HepG2 (cell line): ENCODE data around the gene CCDC183. TPM values are rescaled to one million over a fixed set of nuclear protein-coding genes. Genes with fewer than 3 reads are reported as not detected.
A peak's percentile ranks its signal among the peaks of the same experiment; 100 is the strongest.

Experiments used
- CAMTA2 ChIP-seq: sonication (generic); formaldehyde crosslinking; IDR thresholded peaks from 2 replicates; pipeline ENCODE4 v1.4.0; 2020; ENCODE audit warnings: mild to moderate bottlenecking, missing genetic modification reagents, borderline replicate concordance
- KDM6A ChIP-seq: IDR thresholded peaks from 2 replicates; pipeline ENCODE4 v1.6.1; 2016; ENCODE audit warnings: low read depth
- KLF16 ChIP-seq, 2 experiments: sonication (generic) in 1 of 2; formaldehyde crosslinking in 1 of 2; IDR thresholded peaks; 2 replicates each; pipeline versions ENCODE4 v1.6.1 to v1.8.0; 2016 to 2023; ENCODE audit warnings: missing genetic modification reagents in 2 of 2, missing compliant biosample characterization in 1 of 2
- MATR3 ChIP-seq: sonication (generic); formaldehyde crosslinking; IDR thresholded peaks from 2 replicates; pipeline ENCODE4 v1.4.0; 2020; ENCODE audit warnings: missing genetic modification reagents
- PRPF4 ChIP-seq: fragments of 200-400 bp; formaldehyde crosslinking; IDR thresholded peaks from 2 replicates; pipeline ENCODE4 v1.6.1; 2016; ENCODE audit warnings: low read length, low read depth; ENCODE audit not compliant: poor library complexity, severe bottlenecking
- ZBTB20 ChIP-seq: sonication (generic); formaldehyde crosslinking; IDR thresholded peaks from 2 replicates; pipeline ENCODE4 v1.8.1; 2023; ENCODE audit warnings: missing genetic modification reagents, low read depth, mild to moderate bottlenecking, borderline replicate concordance
- ZC3H13 ChIP-seq: sonication (generic); formaldehyde crosslinking; IDR thresholded peaks from 2 replicates; pipeline ENCODE4 v1.8.1; 2023; ENCODE audit warnings: mild to moderate bottlenecking, missing genetic modification reagents, moderate library complexity
- ZNF431 ChIP-seq: sonication (generic); formaldehyde crosslinking; IDR thresholded peaks from 2 replicates; pipeline ENCODE4 v1.9.0; 2022; ENCODE audit warnings: missing genetic modification reagents, low read depth, mild to moderate bottlenecking, borderline replicate concordance
- ZNF558 ChIP-seq: sonication (generic); formaldehyde crosslinking; IDR thresholded peaks from 2 replicates; pipeline ENCODE4 v1.9.0; 2022; ENCODE audit warnings: mild to moderate bottlenecking, missing genetic modification reagents, borderline replicate concordance
- ZNF614 ChIP-seq: IDR thresholded peaks from 2 replicates; pipeline ENCODE4 v1.6.1; 2018; ENCODE audit warnings: missing biosample characterization, missing genetic modification reagents, inconsistent platforms, borderline replicate concordance
- ZNF674 ChIP-seq: sonication (generic); formaldehyde crosslinking; IDR thresholded peaks from 2 replicates; pipeline ENCODE4 v1.5.0; 2020; ENCODE audit warnings: low read depth, mild to moderate bottlenecking, missing genetic modification reagents
- ZNF709 ChIP-seq: sonication (generic); formaldehyde crosslinking; IDR thresholded peaks from 2 replicates; pipeline ENCODE4 v1.5.0; 2020; ENCODE audit warnings: mild to moderate bottlenecking, missing genetic modification reagents
- ZNF891 ChIP-seq: sonication (generic); formaldehyde crosslinking; IDR thresholded peaks from 2 replicates; pipeline ENCODE4 v1.5.0; 2020; ENCODE audit warnings: mild to moderate bottlenecking, missing genetic modification reagents
- polyA plus RNA-seq, 8 experiments: library from polyadenylated mRNA; depleted of rRNA in 3 of 8; stranded (reverse) in 7 of 8; unstranded in 1 of 8; fragments of >200 nt; fragmentation: Illumina TruSeq in 4 of 8; extraction: Trizol in 4 of 8; gene quantifications; 2 replicates each; pipeline versions ENCODE4 v1.2.1 to v1.2.3, GENCODE V29; 2011 to 2016; ENCODE audit warnings: low read depth in 4 of 8, missing spikeins in 1 of 8, mixed read lengths in 1 of 8; ENCODE audit not compliant: insufficient read depth in 1 of 8
- total RNA-seq, 5 experiments: library from RNA; depleted of rRNA; stranded (reverse); fragments of >200 nt; fragmentation: Illumina TruSeq; extraction: Trizol; gene quantifications; 2 replicates each; pipeline ENCODE4 v1.2.3, GENCODE V29; 2016; ENCODE audit warnings: low read depth in 1 of 5
- TF ChIP-seq, protein P1 (sequence below): IDR thresholded peaks from 2 replicates; pipeline ENCODE4 v1.6.1; 2016
- TF ChIP-seq, protein P2 (sequence below): sonication (generic); formaldehyde crosslinking; IDR thresholded peaks from 2 replicates; pipeline ENCODE4 v1.4.0; 2020; ENCODE audit warnings: missing genetic modification reagents, borderline replicate concordance
- TF ChIP-seq, protein P3 (sequence below): sonication (generic); formaldehyde crosslinking; IDR thresholded peaks from 2 replicates; pipeline ENCODE4 v1.4.0; 2020; ENCODE audit warnings: mild to moderate bottlenecking, missing genetic modification reagents
- TF ChIP-seq, protein P4 (sequence below), 2 experiments: IDR thresholded peaks; 2 replicates each; pipeline ENCODE4 v1.6.1; 2011 to 2012; ENCODE audit warnings: low read length in 2 of 2, borderline replicate concordance in 1 of 2, low read depth in 1 of 2, mild to moderate bottlenecking in 1 of 2, moderate library complexity in 1 of 2

The CCDC183 gene
- total and polyA plus RNA-seq, 2 of the 13 experiments (the other 11 are each of a cell fraction or from before 2014, with no cell fraction given) = 5.0 to 66.4 TPM

DNA sequence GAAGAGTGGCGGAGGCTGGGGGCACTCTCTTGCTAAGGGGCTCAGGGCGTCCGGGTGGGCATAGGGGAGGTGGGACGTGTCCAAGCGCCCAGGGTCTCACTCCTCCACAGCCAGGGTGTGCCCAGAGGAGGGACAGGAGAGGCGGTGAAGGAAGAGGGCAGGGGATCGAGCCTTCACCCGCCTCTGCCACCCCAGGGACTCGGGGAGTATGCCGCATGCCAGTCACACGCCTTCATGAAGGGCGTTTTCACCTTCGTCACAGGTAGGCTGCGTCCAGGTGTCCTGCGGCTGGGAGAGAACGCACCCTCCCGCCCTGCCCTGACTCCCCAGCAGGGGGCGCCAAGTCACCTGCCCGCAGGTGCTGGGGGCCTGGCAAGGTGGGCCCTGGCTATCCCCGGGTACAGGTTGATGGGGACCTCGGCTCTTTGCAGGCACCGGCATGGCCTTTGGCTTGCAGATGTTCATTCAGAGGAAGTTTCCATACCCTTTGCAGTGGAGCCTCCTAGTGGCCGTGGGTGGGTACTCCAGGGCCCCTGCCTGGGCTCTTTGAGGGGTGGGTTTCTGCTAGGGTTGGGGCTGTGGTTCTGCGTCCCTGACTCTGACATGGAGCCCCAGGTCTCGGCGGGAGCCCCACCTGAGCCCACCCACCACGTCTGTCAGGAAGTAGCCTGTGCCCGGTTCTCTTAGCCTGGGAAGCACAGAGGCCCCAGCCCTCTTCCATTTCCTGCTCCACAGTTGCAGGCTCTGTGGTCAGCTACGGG lies 4.4 kb upstream of the CCDC183 start (continued):
- TF ChIP-seq, protein P1, sequence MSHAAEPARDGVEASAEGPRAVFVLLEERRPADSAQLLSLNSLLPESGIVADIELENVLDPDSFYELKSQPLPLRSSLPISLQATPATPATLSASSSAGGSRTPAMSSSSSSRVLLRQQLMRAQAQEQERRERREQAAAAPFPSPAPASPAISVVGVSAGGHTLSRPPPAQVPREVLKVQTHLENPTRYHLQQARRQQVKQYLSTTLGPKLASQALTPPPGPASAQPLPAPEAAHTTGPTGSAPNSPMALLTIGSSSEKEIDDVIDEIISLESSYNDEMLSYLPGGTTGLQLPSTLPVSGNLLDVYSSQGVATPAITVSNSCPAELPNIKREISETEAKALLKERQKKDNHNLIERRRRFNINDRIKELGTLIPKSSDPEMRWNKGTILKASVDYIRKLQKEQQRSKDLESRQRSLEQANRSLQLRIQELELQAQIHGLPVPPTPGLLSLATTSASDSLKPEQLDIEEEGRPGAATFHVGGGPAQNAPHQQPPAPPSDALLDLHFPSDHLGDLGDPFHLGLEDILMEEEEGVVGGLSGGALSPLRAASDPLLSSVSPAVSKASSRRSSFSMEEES (CRISPR knock-in tag) = no peak
- TF ChIP-seq MATR3 (CRISPR knock-in tag) (no peak), ZNF558 (CRISPR knock-in tag) (0 out of 2 replicates have a peak, but pooled peaks have one; percentile 20), PRPF4 (no peak), ZNF614 (CRISPR knock-in tag) (no peak), ZNF891 (CRISPR knock-in tag) (no peak; the same call in 1 of the 2 replicates), ZC3H13 (CRISPR knock-in tag) (peak; percentile 1; the same call in 1 of the 2 replicates), CAMTA2 (CRISPR knock-in tag) (0 out of 2 replicates have a peak, but pooled peaks have one; percentile 72), KLF16 (CRISPR knock-in tag; IDR thresholded peaks at IDR 0.05) (peak in 1 of 2 experiments; percentile 34; a peak in 2 of 4 replicates), ZBTB20 (CRISPR knock-in tag) (0 out of 2 replicates have a peak, but pooled peaks have one; percentile 26), ZNF431 (0 out of 2 replicates have a peak, but pooled peaks have one; percentile 33), ZNF709 (CRISPR knock-in tag) (no peak), ZNF674 (CRISPR knock-in tag) (no peak), KDM6A (CRISPR knock-in tag) (no peak)
- TF ChIP-seq, protein P2, sequence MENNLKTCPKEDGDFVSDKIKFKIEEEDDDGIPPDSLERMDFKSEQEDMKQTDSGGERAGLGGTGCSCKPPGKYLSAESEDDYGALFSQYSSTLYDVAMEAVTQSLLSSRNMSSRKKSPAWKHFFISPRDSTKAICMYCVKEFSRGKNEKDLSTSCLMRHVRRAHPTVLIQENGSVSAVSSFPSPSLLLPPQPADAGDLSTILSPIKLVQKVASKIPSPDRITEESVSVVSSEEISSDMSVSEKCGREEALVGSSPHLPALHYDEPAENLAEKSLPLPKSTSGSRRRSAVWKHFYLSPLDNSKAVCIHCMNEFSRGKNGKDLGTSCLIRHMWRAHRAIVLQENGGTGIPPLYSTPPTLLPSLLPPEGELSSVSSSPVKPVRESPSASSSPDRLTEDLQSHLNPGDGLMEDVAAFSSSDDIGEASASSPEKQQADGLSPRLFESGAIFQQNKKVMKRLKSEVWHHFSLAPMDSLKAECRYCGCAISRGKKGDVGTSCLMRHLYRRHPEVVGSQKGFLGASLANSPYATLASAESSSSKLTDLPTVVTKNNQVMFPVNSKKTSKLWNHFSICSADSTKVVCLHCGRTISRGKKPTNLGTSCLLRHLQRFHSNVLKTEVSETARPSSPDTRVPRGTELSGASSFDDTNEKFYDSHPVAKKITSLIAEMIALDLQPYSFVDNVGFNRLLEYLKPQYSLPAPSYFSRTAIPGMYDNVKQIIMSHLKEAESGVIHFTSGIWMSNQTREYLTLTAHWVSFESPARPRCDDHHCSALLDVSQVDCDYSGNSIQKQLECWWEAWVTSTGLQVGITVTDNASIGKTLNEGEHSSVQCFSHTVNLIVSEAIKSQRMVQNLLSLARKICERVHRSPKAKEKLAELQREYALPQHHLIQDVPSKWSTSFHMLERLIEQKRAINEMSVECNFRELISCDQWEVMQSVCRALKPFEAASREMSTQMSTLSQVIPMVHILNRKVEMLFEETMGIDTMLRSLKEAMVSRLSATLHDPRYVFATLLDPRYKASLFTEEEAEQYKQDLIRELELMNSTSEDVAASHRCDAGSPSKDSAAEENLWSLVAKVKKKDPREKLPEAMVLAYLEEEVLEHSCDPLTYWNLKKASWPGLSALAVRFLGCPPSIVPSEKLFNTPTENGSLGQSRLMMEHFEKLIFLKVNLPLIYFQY (CRISPR knock-in tag) = no peak; the same call in 1 of the 2 replicates
- TF ChIP-seq, protein P3, sequence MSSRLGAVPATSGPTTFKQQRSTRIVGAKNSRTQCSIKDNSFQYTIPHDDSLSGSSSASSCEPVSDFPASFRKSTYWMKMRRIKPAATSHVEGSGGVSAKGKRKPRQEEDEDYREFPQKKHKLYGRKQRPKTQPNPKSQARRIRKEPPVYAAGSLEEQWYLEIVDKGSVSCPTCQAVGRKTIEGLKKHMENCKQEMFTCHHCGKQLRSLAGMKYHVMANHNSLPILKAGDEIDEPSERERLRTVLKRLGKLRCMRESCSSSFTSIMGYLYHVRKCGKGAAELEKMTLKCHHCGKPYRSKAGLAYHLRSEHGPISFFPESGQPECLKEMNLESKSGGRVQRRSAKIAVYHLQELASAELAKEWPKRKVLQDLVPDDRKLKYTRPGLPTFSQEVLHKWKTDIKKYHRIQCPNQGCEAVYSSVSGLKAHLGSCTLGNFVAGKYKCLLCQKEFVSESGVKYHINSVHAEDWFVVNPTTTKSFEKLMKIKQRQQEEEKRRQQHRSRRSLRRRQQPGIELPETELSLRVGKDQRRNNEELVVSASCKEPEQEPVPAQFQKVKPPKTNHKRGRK (CRISPR knock-in tag) = no peak
- TF ChIP-seq, protein P4, sequence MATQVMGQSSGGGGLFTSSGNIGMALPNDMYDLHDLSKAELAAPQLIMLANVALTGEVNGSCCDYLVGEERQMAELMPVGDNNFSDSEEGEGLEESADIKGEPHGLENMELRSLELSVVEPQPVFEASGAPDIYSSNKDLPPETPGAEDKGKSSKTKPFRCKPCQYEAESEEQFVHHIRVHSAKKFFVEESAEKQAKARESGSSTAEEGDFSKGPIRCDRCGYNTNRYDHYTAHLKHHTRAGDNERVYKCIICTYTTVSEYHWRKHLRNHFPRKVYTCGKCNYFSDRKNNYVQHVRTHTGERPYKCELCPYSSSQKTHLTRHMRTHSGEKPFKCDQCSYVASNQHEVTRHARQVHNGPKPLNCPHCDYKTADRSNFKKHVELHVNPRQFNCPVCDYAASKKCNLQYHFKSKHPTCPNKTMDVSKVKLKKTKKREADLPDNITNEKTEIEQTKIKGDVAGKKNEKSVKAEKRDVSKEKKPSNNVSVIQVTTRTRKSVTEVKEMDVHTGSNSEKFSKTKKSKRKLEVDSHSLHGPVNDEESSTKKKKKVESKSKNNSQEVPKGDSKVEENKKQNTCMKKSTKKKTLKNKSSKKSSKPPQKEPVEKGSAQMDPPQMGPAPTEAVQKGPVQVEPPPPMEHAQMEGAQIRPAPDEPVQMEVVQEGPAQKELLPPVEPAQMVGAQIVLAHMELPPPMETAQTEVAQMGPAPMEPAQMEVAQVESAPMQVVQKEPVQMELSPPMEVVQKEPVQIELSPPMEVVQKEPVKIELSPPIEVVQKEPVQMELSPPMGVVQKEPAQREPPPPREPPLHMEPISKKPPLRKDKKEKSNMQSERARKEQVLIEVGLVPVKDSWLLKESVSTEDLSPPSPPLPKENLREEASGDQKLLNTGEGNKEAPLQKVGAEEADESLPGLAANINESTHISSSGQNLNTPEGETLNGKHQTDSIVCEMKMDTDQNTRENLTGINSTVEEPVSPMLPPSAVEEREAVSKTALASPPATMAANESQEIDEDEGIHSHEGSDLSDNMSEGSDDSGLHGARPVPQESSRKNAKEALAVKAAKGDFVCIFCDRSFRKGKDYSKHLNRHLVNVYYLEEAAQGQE (IDR thresholded peaks at IDR 0.05; ENCODE audit: borderline replicate concordance in 1 of 2, low read depth in 1 of 2, low read length in 2 of 2) = no peak
